Gastrocnemius medialis (tissue), 4 donors: ENCODE data around the gene HEPHL1.

ENCODE experiments used
- POLR2A ChIP-seq, 2 donors: fragments of 450-650 bp; IDR thresholded peaks; one replicate each; pipeline ENCODE4 v1.6.1; 2017; ENCODE audit warnings: antibody characterized with exemption in 2 of 2, mild to moderate bottlenecking in 2 of 2, moderate library complexity in 2 of 2
- TF ChIP-seq, protein P1 (sequence below), 5 experiments: fragments of 450-650 bp in 3 of 5; fragments of 200-600 bp in 2 of 5; sonication (generic) in 2 of 5; IDR thresholded peaks in 4 of 5; conservative IDR thresholded peaks in 1 of 5; 1 replicate in 4 of 5; 2 replicates in 1 of 5; pipeline ENCODE4 v1.5.1; 2016 to 2019; ENCODE audit warnings: antibody characterized with exemption in 5 of 5, mild to moderate bottlenecking in 3 of 5, moderate library complexity in 3 of 5

GRCh38 chr11:94010136-94010535 lies 11.0 kb upstream of the HEPHL1 start:
- TF ChIP-seq, protein P1, sequence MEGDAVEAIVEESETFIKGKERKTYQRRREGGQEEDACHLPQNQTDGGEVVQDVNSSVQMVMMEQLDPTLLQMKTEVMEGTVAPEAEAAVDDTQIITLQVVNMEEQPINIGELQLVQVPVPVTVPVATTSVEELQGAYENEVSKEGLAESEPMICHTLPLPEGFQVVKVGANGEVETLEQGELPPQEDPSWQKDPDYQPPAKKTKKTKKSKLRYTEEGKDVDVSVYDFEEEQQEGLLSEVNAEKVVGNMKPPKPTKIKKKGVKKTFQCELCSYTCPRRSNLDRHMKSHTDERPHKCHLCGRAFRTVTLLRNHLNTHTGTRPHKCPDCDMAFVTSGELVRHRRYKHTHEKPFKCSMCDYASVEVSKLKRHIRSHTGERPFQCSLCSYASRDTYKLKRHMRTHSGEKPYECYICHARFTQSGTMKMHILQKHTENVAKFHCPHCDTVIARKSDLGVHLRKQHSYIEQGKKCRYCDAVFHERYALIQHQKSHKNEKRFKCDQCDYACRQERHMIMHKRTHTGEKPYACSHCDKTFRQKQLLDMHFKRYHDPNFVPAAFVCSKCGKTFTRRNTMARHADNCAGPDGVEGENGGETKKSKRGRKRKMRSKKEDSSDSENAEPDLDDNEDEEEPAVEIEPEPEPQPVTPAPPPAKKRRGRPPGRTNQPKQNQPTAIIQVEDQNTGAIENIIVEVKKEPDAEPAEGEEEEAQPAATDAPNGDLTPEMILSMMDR (IDR thresholded peaks at IDR 0.05 in 4 of 5, conservative IDR thresholded peaks at IDR 0.05 in 1 of 5): no peak
- TF ChIP-seq POLR2A (IDR thresholded peaks at IDR 0.05): no peak
